SIG-M5 treated with dmso at 0.1 percent for 504 hours (cell line): Measurements from ENCODE around the gene ZNF555.
A peak's percentile ranks its signal among the peaks of the same experiment; 100 is the strongest.
"Not testable (repeated sequence)": the region's sequence is repeated elsewhere in the genome, so short reads cannot be mapped to it uniquely, and the experiment has no call there.

ENCODE experiments used
- DNase-seq: peaks from one replicate; lab custom pipeline; 2025; ENCODE audit not compliant: unreplicated experiment; lab: John Stamatoyannopoulos, UW

ZNF555 gene

DNA sequence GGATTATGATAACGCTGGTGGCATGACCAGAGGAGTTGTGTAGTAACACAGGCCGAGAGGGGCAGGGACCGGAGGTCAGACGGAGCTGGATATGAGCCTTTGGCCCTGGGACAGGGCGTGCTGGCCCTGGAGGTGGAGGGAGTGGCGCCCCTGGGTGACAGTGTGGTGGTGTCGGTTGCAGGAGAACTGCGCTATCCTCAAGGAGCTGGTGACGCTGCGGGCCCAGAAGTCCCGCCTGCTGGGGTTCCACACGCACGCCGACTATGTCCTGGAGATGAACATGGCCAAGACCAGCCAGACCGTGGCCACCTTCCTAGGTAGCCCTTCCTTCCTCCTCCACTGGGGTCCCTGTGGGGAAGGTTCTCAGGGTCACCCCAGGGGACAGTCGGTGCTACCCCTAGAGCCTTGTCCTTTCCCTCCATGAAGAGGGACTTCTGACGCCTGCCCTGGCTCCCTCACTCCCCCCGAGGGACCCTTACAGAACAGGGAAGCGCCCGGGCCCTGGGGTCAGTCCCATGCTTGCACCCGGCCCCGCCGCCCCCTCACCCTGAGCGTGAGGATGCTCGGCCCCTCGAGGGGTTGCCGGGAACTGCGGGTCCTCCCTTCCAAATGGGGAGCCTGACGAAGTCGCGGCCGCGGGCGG, 34.4 kb upstream of the ZNF555 start:
- DNase-seq = no peak

DNA sequence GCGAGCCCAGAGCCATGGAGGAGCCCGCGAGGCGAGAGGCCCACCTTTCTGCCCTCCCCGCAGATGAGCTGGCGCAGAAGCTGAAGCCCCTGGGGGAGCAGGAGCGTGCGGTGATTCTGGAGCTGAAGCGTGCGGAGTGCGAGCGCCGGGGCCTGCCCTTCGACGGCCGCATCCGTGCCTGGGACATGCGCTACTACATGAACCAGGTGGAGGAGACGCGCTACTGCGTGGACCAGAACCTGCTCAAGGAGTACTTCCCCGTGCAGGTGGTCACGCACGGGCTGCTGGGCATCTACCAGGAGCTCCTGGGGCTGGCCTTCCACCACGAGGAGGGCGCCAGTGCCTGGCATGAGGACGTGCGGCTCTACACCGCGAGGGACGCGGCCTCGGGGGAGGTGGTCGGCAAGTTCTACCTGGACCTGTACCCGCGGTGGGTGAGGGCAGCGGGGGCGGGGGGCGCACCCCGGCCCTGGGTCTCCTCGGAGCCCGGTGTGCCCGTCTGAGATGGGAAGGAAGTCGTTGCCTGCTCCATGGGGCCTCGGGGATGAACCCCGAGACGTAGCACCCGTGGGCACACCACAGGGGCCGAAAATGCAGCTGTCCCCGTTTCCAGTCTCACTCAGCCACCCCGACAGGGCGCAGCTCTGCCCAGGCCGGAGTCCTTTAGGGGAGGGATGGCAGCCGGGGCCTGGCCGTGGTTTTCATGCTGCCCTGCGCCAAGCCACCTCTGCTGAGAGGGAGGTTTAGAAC, 33.7 kb upstream of the ZNF555 start:
- no peak for DNase-seq

DNA sequence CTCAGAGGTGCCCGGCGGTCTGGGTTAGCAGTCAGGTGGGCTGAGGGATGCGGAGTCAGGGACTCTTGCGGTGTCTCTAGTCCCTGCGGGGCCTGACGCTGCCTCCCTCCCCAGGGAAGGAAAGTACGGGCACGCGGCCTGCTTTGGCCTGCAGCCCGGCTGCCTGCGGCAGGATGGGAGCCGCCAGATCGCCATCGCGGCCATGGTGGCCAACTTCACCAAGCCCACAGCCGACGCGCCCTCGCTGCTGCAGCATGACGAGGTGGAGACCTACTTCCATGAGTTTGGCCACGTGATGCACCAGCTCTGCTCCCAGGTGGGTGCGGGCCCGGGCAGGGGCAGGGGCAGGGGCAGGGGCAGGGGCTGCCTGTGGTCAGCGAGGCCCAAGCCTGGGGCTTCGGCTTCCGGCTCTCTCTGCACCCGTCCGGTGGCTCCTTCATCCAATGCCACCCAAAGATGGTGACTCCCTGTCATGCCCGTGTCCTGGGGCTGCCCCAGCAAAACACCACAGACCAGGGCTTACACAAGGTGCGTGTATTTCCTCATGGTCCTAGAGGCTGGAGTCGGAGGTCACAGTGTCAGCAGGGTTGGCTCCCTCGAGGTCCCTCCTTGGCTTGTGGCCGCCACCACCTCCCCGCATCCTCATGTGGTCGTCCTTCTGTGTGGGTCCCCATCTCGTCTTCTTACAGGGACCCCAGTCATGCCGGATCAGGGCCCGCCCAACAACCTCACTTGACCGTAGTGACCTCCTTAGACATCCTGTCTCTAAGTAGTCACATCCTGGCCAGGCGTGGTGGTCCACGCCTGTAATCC, 32.9 kb upstream of the ZNF555 start:
- no peak for DNase-seq

DNA sequence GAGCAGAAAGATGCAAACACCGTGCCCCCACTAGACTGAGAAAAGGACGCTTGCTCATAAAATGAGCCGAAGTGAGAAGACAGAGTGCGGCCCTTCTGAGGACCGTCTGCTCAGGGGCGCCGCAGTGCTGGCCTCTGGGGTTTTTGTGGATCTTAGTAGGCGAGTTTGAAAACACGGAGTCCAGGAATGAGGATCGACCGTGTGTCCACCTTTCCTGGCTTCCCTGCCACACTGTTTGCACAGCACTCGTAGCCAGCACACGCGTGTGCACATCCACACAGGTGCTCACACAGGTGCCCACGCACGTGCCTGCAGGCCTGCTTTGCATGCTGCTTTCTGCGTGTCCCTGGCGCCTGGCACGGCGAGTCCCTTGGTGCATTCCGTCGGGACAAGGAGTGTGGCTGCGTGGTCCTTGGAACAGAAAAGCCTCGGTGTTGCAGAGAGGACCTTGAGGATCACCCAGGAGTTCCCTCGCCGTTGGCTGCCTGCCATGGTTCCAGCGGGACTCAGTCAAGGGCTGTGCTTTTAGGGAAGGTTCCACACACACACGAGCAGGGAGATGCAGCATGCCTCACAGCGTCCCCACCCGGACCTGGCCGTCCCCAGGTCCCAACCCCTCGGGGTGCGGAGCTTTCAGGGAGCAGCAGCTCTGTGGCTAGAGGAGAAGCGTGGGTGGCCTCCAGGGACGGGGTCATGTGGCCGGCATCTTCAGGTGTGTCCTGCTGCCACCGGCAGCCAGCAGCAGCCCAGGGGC, 31.7 kb upstream of the ZNF555 start:
- DNase-seq = no peak

DNA sequence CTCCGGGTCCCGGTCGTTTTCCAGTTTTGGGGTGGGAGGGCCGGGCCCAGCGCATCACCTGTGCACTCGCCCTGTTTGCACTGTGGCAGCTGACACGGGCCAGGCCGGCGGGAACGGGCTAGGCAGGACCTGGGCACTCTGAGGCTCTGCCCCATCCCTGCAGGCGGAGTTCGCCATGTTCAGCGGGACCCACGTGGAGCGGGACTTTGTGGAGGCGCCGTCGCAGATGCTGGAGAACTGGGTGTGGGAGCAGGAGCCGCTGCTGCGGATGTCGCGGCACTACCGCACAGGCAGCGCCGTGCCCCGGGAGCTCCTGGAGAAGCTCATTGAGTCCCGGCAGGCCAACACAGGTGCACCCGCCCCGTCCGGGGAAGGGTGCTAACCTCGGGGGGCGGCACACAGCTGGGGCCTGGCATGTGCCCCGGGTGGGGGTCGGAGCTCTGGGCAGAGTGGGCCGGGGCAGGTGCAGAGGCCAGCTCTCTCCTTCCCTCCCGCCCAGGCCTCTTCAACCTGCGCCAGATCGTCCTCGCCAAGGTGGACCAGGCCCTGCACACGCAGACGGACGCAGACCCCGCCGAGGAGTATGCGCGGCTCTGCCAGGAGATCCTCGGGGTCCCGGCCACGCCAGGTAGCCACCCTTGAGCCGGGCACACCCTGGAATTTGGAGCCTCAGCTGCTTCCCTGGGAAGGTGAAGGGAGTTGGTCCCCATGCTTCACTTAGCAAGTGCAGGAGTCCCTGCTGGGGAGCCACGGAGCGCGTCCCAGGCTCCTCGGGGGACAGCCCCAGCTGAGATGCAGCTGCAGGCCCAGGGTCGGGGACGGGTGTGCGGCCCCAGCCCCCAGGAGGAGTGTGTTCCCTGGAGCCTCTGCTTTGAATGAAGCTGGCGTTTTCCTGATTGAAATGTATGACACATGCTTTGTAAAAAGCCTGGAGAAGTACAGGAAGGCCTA, 30.9 kb upstream of the ZNF555 start:
- no peak for DNase-seq

DNA sequence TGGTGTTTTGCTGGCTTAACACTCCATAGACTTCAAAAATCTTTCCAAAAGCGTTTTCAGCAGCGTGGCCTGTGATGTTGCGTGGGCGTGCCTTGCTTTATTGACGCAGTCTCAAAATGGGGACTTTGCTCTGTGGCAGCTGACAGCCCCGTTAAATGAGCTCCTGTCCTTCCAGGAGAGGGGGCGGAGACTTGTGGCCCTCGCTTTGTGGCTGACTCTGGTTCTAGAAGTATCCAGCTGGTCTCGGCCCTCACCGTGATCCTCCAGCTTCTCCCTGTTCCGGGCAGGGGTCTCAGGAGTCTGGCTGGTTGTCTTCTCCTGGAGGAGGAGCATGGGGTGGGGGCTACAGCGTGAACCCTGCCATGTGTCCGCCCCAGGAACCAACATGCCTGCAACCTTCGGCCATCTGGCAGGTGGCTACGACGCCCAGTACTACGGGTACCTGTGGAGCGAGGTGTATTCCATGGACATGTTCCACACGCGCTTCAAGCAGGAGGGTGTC, 30.0 kb upstream of the ZNF555 start:
- DNase-seq = no peak

DNA sequence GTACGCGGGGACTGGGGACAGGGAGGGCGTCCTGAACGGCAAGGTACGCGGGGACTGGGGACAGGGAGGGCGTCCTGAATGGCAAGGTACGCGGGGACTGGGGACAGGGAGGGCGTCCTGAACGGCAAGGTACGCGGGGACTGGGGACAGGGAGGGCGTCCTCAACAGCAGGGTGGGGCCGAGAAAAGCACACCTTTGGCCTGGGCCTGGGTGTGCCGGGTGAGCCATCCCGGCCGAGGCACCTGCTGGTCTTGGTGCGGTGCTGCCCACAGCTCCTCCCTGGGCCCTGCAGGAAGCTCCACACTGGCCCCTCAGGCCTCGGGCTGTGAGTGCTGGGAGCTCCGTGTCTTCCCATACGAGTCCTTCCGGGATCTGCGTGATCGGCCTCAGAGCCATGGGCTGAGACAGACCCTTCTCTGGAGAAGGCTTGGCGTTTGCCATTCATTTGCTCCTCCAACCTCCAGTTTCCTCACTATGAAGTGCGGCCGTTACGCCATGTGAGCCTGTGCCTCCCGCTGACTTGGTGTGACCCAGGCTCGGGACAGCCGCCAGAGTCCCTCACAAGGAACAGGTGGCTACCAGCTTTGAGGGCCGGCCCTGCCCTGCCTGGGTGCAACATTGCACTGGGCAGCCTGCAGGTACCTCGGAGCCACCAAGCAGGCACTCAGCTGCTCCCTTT, 29.4 kb upstream of the ZNF555 start:
- no peak for DNase-seq

DNA sequence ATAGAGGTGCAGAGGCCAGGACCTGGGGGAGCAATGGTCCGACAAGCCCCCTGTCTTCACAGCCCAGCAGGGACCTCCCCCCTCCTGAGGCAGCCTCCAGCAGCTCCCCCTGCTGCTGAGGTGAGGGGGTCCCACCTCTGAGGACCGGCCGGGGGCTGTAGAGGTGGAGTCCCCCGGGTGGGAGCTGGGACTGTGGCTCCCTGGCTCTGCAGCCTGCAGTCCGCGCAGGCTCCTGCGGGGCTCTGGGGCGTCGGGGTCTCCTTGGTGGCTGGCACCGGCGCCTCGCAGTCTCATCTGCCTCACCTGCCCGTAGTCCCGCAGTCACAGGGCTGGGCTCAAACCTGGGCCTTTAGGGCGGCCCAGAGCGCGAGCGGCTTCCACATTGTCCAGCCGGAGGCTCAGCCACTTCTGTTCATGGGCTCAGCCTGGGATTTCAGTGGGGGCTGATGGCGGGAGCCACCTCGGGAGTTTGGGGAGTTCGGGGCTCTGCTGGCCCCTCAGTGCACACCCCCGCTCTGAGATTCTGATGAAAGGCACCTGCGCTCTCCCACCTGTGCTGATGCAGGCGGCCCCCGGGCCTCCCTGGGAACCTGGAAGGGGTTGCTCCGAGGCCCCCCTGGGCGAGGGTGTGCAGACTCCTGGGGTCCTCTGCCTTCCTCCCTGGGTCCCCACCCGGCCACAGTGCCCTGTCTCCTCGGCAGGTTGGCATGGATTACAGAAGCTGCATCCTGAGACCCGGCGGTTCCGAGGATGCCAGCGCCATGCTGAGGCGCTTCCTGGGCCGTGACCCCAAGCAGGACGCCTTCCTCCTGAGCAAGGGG, 28.7 kb upstream of the ZNF555 start:
- DNase-seq = no peak

DNA sequence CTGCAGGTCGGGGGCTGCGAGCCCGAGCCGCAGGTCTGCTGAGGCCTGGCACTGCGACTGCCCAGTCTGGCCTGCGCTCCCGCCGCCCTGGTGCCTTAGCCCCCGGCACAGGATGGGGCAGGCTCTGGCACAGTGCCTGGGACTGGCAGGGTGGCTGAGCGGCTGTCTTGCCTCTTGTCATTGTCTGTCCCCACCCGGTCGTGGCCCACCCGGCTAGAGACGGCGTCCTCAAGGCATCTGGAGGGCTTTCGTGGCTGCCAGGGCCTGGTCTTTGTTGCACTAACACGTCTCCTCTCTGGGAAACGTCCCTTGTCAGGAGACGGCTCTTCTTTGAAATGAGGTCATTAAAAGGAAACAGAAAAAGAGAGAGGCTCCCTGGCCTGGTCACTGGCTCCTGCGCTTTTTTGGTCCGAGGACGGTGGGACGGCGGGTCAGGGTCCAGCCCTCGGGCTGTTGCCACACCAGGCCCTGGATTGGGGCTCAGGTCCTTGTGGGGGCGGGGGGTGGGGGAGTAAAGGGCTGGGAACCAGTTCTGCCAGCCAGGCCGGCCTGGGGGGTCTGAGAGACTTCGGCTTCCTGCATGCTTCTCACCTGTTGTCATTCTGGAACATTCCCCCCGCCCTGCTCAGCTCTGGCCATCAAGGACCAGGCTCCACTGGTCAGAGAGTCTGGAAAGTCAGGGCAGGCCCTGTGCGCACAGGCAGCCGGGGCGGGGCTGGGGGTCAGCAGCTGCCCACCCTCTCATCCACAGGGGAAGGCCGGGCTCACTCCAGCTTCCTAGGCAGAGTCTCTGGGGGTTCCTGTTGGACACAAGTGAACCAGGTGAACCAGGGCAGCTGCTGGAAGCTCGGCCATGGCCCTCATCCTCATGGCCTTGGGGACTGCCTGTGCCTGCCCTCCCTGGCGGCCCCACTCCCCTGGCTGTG, 27.8 kb upstream of the ZNF555 start:
- DNase-seq = no peak

DNA sequence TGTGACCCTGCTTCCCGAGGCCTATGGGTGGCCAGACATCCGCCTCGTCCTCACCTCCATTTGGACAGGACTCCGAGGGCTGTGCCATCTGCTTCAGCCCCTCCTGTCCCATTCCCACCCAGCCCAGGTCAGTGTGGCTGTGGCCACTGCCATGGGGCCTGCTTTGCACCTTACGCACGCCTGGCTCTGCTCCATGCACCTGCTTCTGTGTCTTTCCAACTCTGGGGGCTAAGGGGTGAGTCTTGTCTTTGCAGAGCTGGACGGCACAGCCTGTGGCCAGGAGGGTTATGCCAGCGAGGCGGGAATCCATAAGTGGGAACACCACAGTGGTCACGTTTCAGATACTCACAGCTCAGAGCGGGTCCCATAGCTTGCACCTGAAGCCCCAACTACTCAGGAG, 26.8 kb upstream of the ZNF555 start:
- DNase-seq = no peak

DNA sequence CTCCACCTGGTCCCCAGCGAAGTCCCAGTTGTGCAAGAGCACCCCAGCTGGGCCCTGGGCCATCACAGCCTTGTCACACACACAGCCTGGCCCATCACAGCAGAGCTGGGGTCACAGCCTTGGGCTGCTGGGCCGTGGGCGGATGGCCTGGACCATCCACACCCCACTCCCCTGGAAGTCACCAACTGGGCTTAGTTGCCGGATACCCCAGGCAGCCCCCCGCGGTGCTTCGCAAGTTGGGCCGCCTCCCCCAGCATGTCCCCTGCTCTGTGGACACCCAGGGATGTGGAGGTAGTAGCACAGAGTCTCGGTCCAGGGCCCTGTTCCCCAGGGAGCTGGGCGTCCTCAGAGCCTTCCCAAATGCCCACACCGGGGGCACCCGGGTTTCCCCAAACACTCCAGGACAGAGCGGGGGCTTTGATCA, 26.1 kb upstream of the ZNF555 start:
- DNase-seq = no peak

DNA sequence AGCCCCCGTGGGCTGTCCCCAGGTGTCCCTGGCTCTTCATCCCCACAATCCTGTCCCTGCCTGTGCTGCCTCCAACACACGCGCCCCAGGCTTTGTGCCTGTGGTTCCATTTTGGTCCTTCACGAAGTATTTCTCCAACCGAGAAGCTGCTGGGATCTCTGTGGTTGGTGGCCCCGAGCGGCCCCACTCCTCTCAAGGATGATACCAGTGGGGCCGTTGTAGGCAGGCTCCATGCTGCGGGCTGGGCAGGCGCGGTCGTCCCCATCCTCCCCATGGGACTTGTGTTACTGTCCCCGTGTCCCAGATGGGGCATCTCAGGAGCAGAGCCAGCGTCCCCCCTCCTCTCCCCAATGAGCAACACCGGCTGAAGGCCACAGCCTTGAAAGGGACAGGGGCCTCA, 25.4 kb upstream of the ZNF555 start:
- DNase-seq = no peak

DNA sequence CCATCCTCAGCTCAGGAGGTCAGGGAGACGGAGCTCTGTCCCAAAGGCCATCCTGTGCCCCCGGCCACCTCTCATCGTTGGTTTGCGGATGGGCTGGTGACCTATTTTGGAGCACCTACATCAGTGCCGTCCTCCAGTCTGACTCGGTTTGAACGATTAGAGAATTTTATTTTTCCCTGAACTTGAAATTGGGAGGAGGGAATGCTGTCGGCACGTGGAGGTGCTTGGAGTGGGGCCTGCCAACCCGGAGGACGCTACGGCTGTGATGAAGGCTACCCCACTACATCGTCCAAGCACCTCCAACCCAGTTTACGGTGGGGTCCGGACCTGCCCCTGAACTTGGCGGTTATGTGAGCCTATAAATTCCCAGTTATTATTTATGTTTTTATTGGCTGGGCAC, 24.6 kb upstream of the ZNF555 start:
- no peak for DNase-seq

DNA sequence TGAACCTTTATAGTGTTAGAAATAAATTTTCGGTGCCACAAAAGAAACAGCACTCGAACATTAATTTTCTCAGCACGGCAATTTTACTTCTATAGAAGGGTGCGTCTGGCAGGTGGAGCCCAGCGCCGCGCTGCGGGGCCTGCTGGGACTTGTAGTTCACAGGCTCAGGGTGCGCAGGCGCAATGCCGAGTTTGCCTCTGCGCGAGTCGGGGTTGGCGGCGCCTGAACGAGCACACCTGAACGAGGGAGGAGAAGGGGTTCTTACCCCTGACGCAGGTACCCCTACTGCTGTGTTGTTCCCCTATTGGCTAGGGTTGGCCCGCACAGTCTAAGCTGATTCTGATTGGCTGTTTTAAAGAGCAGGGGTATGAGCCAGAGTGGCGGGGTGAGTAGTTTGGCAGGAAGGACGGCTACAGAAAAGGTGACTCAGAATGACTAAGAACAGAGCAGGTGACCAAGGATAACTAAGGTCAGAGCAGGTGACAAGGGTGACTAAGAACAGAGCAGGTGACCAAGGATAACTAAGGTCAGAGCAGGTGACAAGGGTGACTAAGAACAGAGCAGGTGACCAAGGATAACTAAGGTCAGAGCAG, 23.9 kb upstream of the ZNF555 start:
- DNase-seq = not testable (repeated sequence)

DNA sequence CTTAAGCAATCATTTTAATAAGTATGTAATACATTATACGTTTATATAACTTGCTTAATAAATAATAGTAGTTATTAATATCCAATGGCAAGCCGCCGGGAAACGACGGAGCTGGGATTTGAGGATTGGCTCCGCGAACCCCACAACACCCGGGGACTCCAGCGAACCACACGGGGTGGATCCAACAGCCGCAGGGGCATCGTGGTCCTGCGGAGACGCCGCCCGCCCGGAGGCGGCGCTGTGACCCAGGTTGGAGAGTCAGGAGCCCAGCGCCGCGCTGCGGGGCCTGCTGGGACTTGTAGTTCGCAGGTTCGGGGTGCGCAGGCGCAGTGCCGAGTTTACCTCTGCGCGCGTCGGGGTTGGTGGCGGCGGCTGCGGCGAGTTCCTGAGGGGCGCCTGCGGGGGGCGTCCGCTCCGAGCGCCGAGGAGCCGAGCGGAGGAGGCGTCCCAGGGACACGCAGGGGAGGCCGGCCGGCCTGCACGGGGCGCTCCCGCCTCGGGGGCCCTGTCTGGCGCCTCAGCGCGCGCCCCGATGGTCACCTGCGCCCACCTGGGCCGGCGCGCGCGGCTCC, 21.6 kb upstream of the ZNF555 start, which contains the start of gene ZNF554:
TSS of gene ZNF554 (plus strand) at position 329 of the 572 bp plus-strand sequence. CDS start at position 533, 204 bp downstream.
- DNase-seq = peak; percentile 89

DNA sequence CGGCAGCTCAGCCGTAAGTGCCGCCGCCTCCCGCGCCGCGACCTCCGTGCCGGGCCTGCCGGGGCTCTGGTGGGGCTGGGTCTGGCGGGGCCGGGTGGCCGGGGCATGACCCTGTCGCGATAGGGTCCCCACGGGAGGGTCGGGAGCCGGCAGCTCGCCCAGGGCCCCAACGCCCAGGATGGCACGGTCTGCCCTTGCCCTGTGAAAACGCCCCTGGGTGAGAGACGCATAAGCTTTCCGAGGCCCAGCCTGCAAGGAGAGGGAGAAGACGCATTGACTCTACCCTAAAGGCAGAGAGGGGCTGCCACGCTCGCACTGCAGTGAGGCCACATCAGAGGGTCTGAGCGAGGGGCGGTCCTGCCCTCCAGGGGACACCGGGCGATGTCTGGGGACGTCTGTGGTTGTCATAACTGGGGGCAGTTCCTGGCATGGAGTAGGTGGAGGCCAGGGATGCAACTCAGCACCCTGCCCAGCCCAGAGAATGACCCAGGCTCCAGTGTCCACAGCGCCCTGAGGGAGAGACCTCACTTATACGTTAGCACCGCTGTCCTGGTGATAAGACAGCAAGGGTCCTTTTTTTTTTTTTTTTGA, 21.1 kb upstream of the ZNF555 start:
- DNase-seq = no peak
